Keratinocyte (primary cell): Measurements from ENCODE around the gene FOXJ3. TPM values are rescaled to one million over a fixed set of nuclear protein-coding genes. Genes with fewer than 3 reads are reported as not detected.

Experiments used
- DNase-seq: peaks from one replicate; pipeline ENCODE4 v3.0.0-alpha.2; 2011; ENCODE audit warnings: low read depth, missing footprints, low spot score
- FAIRE-seq: peaks from 2 replicates; lab custom pipeline; 2011; peaks lifted over from hg19 to GRCh38; lab: Jason Lieb, UNC
- H2AFZ ChIP-seq: 2 replicates; pipeline ENCODE4 v1.6.0; 2012; ENCODE audit warnings: low read length, control low read depth, inconsistent platforms; ENCODE audit not compliant: control insufficient read depth
- H3K27ac ChIP-seq: 2 replicates; pipeline ENCODE4 v1.5.1; 2011; ENCODE audit warnings: low read length; ENCODE audit not compliant: control insufficient read depth, insufficient read depth
- H3K27me3 ChIP-seq: 3 replicates; pipeline ENCODE4 v1.6.0; 2011; ENCODE audit warnings: low read length; ENCODE audit not compliant: control insufficient read depth, insufficient read depth; ENCODE audit errors: extremely low read depth
- H3K36me3 ChIP-seq, 2 experiments: 2 replicates in 1 of 2; 3 replicates in 1 of 2; pipeline ENCODE4 v1.5.1; 2011; ENCODE audit warnings: low read length in 2 of 2, mild to moderate bottlenecking in 1 of 2; ENCODE audit not compliant: control insufficient read depth in 2 of 2, insufficient read depth in 2 of 2; ENCODE audit errors: extremely low read depth in 1 of 2
- H3K4me1 ChIP-seq: 3 replicates; pipeline ENCODE4 v1.5.1; 2011; ENCODE audit warnings: low read length; ENCODE audit not compliant: control insufficient read depth, insufficient read depth; ENCODE audit errors: extremely low read depth
- H3K4me2 ChIP-seq: 3 replicates; pipeline ENCODE4 v1.6.0; 2011; ENCODE audit warnings: low read depth, low read length; ENCODE audit not compliant: control insufficient read depth, insufficient read depth; ENCODE audit errors: extremely low read depth
- H3K4me3 ChIP-seq, 3 experiments: fragments of 200-600 bp in 1 of 3; sonication (generic) in 1 of 3; 2 replicates in 2 of 3; 3 replicates in 1 of 3; pipeline ENCODE4 v1.5.1; 2011 to 2016; ENCODE audit warnings: low read length in 3 of 3, mild to moderate bottlenecking in 3 of 3, control low read depth in 2 of 3, inconsistent platforms in 1 of 3, low read depth in 1 of 3, mixed read lengths in 1 of 3, mixed run types in 1 of 3, moderate library complexity in 1 of 3; ENCODE audit not compliant: control insufficient read depth in 2 of 3, insufficient read depth in 2 of 3; ENCODE audit errors: extremely low read depth in 1 of 3
- H3K79me2 ChIP-seq: 2 replicates; pipeline ENCODE4 v1.6.0; 2012; ENCODE audit warnings: low read length; ENCODE audit not compliant: control insufficient read depth, insufficient read depth
- H3K9ac ChIP-seq: 3 replicates; pipeline ENCODE4 v1.6.0; 2011; ENCODE audit warnings: low read length; ENCODE audit not compliant: control insufficient read depth, insufficient read depth; ENCODE audit errors: extremely low read depth
- H3K9me1 ChIP-seq: 3 replicates; pipeline ENCODE4 v1.6.0; 2011; ENCODE audit warnings: low read length; ENCODE audit not compliant: control insufficient read depth, insufficient read depth; ENCODE audit errors: extremely low read depth
- H3K9me3 ChIP-seq: 2 replicates; pipeline ENCODE4 v1.5.1; 2012; ENCODE audit warnings: low read depth, low read length; ENCODE audit not compliant: control insufficient read depth
- H4K20me1 ChIP-seq: 3 replicates; pipeline ENCODE4 v1.6.0; 2011; ENCODE audit warnings: low read length; ENCODE audit not compliant: control insufficient read depth, insufficient read depth; ENCODE audit errors: extremely low read depth
- CTCF ChIP-seq, 3 experiments: IDR thresholded peaks in 1 of 3; conservative IDR thresholded peaks in 1 of 3; optimal IDR thresholded peaks in 1 of 3; 2 replicates in 2 of 3; 3 replicates in 1 of 3; pipeline versions ENCODE3 to v1.5.1; 2011; ENCODE audit warnings: low read length in 3 of 3, mild to moderate bottlenecking in 3 of 3, moderate library complexity in 2 of 3, control low read depth in 1 of 3, inconsistent platforms in 1 of 3; ENCODE audit not compliant: insufficient read depth in 2 of 3; ENCODE audit errors: extremely low read depth in 1 of 3
- EZH2 ChIP-seq: IDR thresholded peaks from one replicate; pipeline ENCODE4 v1.6.1; 2012; ENCODE audit warnings: inconsistent platforms, mild to moderate bottlenecking, low read length, moderate library complexity
- dilution Hi-C: fragments of 300-500 bp; cut with MboI; formaldehyde crosslinking; loops from one replicate; pipeline ENCODE4 v1.7.0; 2020; ENCODE audit warnings: low sequenced_read_pairs; ENCODE audit not compliant: extremely low pct_ligation_motif_present
- polyA plus RNA-seq, 5 experiments: library from polyadenylated mRNA; depleted of rRNA in 3 of 5; stranded (reverse) in 3 of 5; stranded (forward) in 1 of 5; unstranded in 1 of 5; fragments of >200 nt; gene quantifications; 1 replicate in 1 of 5; 2 replicates in 3 of 5; 3 replicates in 1 of 5; pipeline versions ENCODE4 v1.2.1 to v1.2.3, GENCODE V29; 2011 to 2012; ENCODE audit warnings: missing spikeins in 2 of 5, low read depth in 1 of 5, low replicate concordance in 1 of 5

The FOXJ3 gene
- polyA plus RNA-seq, 1 donor (not counting 4 experiments of a cell fraction or from before 2014, with no cell fraction given): 40.2 TPM

GRCh38 chr1:42298520-42298919, 36.5 kb downstream of the FOXJ3 start:
- dilution Hi-C loops: no loop called here
- TF ChIP-seq CTCF (optimal IDR thresholded peaks at IDR 0.05 in 1 of 3, IDR thresholded peaks at IDR 0.05 in 1 of 3, conservative IDR thresholded peaks at IDR 0.05 in 1 of 3; ENCODE audit: extremely low read depth in 1 of 3, insufficient read depth in 2 of 3, low read length in 3 of 3): no peak
- TF ChIP-seq EZH2: no peak
- Histone ChIP-seq H3K9me3 (no peaks in the 10 kb centered on the region), H3K36me3 (peaks cover 0 to 8% of the 10 kb centered on the region in 2 experiments), H3K9ac (no peak overlapping the region), H3K79me2 (peaks cover 18% of the 10 kb centered on the region), H3K4me1 (no peaks in the 10 kb centered on the region), H2AFZ (no peak overlapping the region), H3K4me2 (no peak overlapping the region), H3K27me3 (no peaks in the 10 kb centered on the region), H3K9me1 (no peaks in the 10 kb centered on the region), H4K20me1 (no peaks in the 10 kb centered on the region), H3K27ac (no peak overlapping the region), H3K4me3 (no peak overlapping the region)
- DNase-seq: no peak
- no peak for FAIRE-seq

- no peak overlapping the region for H3K4me2 ChIP-seq
- H3K4me1 ChIP-seq: no peaks in the 10 kb centered on the region
- H3K9ac ChIP-seq: no peak overlapping the region
- dilution Hi-C loops: no loop called here
- no peak for FAIRE-seq
- H3K4me3 ChIP-seq: no peak overlapping the region
- no peaks in the 10 kb centered on the region for H3K36me3 ChIP-seq
- H3K9me3 ChIP-seq: no peaks in the 10 kb centered on the region
- H3K79me2 ChIP-seq: peaks cover 25% of the 10 kb centered on the region
- H3K27me3 ChIP-seq: no peaks in the 10 kb centered on the region
- TF ChIP-seq EZH2 (no peak), CTCF (optimal IDR thresholded peaks at IDR 0.05 in 1 of 3, IDR thresholded peaks at IDR 0.05 in 1 of 3, conservative IDR thresholded peaks at IDR 0.05 in 1 of 3; ENCODE audit: extremely low read depth in 1 of 3, insufficient read depth in 2 of 3, low read length in 3 of 3) (no peak)
- H3K27ac ChIP-seq: no peak overlapping the region
- peaks cover 3% of the 10 kb centered on the region for H4K20me1 ChIP-seq
- no peak overlapping the region for H2AFZ ChIP-seq
- no peaks in the 10 kb centered on the region for H3K9me1 ChIP-seq
- no peak for DNase-seq
Measured at GRCh38 chr1:42295816-42296215, 39.2 kb downstream of the FOXJ3 start.
